ENCODE data around the gene ARHGEF1. TPM values are rescaled to one million over a fixed set of nuclear protein-coding genes. Genes with fewer than 3 reads are reported as not detected.
A peak's percentile ranks its signal among the peaks of the same experiment; 100 is the strongest.
"Not testable (repeated sequence)": the region's sequence is repeated elsewhere in the genome, so short reads cannot be mapped to it uniquely, and the experiment has no call there.

Gene ARHGEF1
- polyA plus RNA-seq, 4 donors = 49.7 to 120 (median 86.7) TPM

DNA sequence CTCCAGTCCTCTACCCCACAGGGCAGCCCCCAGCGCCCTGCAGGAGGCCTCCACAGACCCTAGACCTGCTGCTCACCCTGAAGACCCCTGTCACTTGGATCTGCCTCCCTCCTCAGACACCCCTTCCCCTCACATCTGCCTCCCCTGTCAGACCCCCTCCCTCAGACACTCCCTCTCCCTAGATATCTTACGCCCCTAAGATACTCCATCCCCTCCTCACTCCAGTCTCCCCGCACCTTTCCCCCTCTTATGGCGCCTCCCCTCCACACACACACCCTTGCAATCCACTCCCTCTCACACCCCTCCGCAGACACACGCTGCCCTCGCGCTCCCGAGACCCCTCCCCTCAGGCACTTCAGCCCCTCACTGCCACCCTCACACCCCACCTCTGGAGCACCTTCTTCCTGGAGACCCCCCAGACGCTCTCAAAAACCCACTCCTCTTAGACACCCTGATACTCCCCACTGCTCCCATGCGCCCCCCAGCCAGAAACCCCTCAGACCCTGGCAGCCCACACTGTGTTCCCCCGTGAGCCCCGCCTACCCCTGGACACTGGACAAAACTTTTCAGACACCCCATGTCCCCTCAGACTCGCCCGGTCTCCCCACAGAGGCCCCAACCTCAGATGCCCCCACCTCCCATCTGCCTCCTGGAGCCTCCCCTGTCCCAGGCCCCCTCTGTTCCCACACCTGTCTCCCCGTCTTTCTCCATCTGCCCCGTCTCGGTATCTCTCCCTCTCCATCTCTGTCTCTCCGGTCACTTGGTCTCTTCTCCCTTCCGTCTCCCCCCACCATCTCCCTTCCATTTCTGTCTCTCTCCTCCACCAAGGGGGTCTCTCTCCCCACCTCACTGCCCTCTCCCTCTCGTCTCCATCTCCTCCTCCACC lies 30.8 kb downstream of the ARHGEF1 start:
- Histone ChIP-seq H3K4me1 (ENCODE audit: control insufficient read depth in 3 of 3, insufficient read depth in 2 of 3, low read depth in 1 of 3, low read length in 2 of 3) (no peaks in the 10 kb centered on the region), H3K9me3 (ENCODE audit: control insufficient read depth in 2 of 2, insufficient read depth in 1 of 2, low read depth in 1 of 2, low read length in 1 of 2) (no peaks in the 10 kb centered on the region), H3K27me3 (ENCODE audit: control insufficient read depth in 3 of 3, insufficient read depth in 3 of 3, low read length in 3 of 3) (peaks cover 18 to 78% (median 41%) of the 10 kb centered on the region in 3 donors), H3K4me3 (ENCODE audit: low read depth in 1 of 3, low read length in 3 of 3) (no peak overlapping the region), H3K36me3 (ENCODE audit: control insufficient read depth in 3 of 3, insufficient read depth in 2 of 3, low read depth in 1 of 3, low read length in 3 of 3) (peaks cover 0 to 8% (median 0%) of the 10 kb centered on the region in 3 donors), H3K27ac (ENCODE audit: low read depth in 1 of 3, low read length in 2 of 3) (no peak overlapping the region)
- DNase-seq = no peak
- WGBS, 3 donors = 7 to 9% (median 8%) methylated on average over 21 of the region's 21 CpGs
- no peak for FAIRE-seq

DNA sequence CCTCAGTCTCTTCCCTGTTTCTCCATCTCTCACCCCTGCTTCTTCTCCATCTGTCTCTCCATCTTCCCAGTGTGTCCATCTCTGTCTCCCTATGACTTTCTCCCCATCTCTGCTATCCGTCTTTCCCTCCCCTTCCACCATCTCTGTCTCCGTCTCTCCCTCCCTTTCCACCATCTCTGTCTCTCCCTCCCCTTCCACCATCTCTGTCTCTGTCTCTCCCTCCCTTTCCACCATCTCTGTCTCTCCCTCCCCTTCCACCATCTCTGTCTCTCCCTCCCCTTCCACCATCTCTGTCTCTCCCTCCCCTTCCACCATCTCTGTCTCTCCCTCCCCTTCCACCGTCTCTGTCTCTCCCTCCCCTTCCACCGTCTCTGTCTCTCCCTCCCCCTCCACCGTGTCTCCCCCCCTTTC lies 31.4 kb downstream of the ARHGEF1 start:
- FAIRE-seq = not testable (repeated sequence)

DNA sequence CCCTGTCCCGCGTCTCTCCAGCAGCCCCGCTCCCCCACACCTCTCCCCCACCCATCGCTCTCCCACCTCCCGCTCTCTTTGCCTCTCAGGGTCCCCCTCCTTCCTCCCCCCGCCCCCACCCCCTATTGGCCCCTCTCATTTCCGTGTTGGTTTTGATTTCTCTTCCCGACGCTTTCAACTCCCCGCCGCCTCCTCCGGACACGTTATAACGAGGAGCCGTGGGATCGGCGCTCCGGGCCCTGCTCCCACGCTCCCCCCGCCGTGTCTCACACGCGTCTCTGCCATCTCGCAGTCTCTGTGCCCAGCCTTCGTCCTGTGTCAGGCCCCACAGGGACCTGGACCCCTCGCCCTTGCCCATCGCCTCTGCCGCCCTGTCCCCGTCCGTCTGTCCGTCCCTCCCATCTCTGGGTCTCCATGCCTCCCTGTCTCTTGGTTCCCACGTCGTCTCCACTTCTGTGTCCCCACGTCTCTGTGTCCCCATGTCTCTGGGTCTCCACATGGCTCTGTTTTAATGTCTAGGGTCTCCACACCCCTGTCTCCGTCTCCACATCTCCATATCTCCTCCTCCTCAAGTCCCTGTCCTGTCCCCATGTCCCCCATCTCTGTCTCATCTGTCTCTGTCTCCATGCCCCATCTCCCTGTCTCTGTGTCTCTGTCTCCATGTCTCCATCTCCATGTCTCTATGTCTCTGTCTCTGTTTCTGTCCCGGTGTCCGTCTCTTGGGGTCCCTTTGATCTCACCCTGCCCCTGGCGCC lies 32.2 kb downstream of the ARHGEF1 start:
- H3K4me3 ChIP-seq (ENCODE audit: low read depth in 1 of 3, low read length in 3 of 3) = peak overlapping the region in 1 of 3 donors; percentile 29
- no peaks in the 10 kb centered on the region for H3K4me1 ChIP-seq (ENCODE audit: control insufficient read depth in 3 of 3, insufficient read depth in 2 of 3, low read depth in 1 of 3, low read length in 2 of 3)
- no peaks in the 10 kb centered on the region for H3K36me3 ChIP-seq (ENCODE audit: control insufficient read depth in 3 of 3, insufficient read depth in 2 of 3, low read depth in 1 of 3, low read length in 3 of 3)
- H3K27ac ChIP-seq (ENCODE audit: low read depth in 1 of 3, low read length in 2 of 3) = no peak overlapping the region
- no peak for FAIRE-seq
- H3K9me3 ChIP-seq (ENCODE audit: control insufficient read depth in 2 of 2, insufficient read depth in 1 of 2, low read depth in 1 of 2, low read length in 1 of 2) = no peaks in the 10 kb centered on the region
- whole genome bisulfite sequencing, 3 donors = 3 to 5% (median 5%) methylated on average over 35 to 38 of the region's 38 CpGs
- no peak for DNase-seq
- peaks cover 18 to 88% (median 41%) of the 10 kb centered on the region in 3 donors for H3K27me3 ChIP-seq (ENCODE audit: control insufficient read depth in 3 of 3, insufficient read depth in 3 of 3, low read length in 3 of 3)

More for the DNA sequence above, 31.4 kb downstream of the ARHGEF1 start:
- not testable (repeated sequence) for H3K27ac ChIP-seq (ENCODE audit: low read depth in 1 of 3, low read length in 2 of 3); H3K9me3 ChIP-seq (ENCODE audit: control insufficient read depth in 2 of 2, insufficient read depth in 1 of 2, low read depth in 1 of 2, low read length in 1 of 2); DNase-seq; H3K4me3 ChIP-seq (ENCODE audit: low read depth in 1 of 3, low read length in 3 of 3); H3K36me3 ChIP-seq (ENCODE audit: control insufficient read depth in 3 of 3, insufficient read depth in 2 of 3, low read depth in 1 of 3, low read length in 3 of 3); H3K4me1 ChIP-seq (ENCODE audit: control insufficient read depth in 3 of 3, insufficient read depth in 2 of 3, low read depth in 1 of 3, low read length in 2 of 3)
- H3K27me3 ChIP-seq (ENCODE audit: control insufficient read depth in 3 of 3, insufficient read depth in 3 of 3, low read length in 3 of 3) = peaks cover 18 to 82% (median 41%) of the 10 kb centered on the region in 3 donors
- WGBS, 3 donors = 1 to 4% (median 2%) methylated on average over 5 of the region's 5 CpGs

DNA sequence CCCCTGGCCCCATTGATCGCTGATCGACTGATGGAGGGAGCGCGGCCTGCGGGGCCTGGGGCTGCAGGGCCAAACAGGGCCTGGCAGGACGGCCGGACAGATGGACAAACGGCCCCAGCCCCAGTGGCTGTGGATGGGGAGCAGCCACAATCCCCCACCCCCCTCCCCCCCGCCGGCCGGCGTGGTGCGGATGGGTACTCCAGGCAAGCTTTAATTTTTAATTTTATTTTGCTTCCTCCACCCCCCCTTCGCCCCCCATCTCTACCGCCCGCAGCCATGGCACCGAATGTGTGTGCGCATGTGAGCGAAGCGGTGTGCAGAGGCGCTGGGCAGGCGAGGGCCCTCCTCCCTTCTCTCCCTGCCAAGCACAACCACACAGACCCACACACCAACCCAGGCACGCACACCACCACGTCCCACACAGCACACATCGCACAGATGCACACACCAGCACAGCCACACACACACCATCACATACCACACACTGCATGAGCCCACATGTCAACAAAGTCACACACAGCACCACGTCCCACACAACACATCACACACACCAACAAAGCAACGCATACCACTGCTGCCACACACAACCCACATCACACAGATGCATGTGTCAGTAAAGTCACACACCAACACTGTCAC lies 32.9 kb downstream of the ARHGEF1 start:
- no peaks in the 10 kb centered on the region for H3K9me3 ChIP-seq (ENCODE audit: control insufficient read depth in 2 of 2, insufficient read depth in 1 of 2, low read depth in 1 of 2, low read length in 1 of 2)
- no peaks in the 10 kb centered on the region for H3K4me1 ChIP-seq (ENCODE audit: control insufficient read depth in 3 of 3, insufficient read depth in 2 of 3, low read depth in 1 of 3, low read length in 2 of 3)
- WGBS, 3 donors = 25 to 34% (median 31%) methylated on average over 22 to 27 of the region's 27 CpGs
- no peaks in the 10 kb centered on the region for H3K36me3 ChIP-seq (ENCODE audit: control insufficient read depth in 3 of 3, insufficient read depth in 2 of 3, low read depth in 1 of 3, low read length in 3 of 3)
- no peak for DNase-seq
- FAIRE-seq = no peak
- H3K4me3 ChIP-seq (ENCODE audit: low read depth in 1 of 3, low read length in 3 of 3) = no peak overlapping the region
- no peak overlapping the region for H3K27ac ChIP-seq (ENCODE audit: low read depth in 1 of 3, low read length in 2 of 3)
- H3K27me3 ChIP-seq (ENCODE audit: control insufficient read depth in 3 of 3, insufficient read depth in 3 of 3, low read length in 3 of 3) = peaks cover 18 to 89% (median 41%) of the 10 kb centered on the region in 3 donors

DNA sequence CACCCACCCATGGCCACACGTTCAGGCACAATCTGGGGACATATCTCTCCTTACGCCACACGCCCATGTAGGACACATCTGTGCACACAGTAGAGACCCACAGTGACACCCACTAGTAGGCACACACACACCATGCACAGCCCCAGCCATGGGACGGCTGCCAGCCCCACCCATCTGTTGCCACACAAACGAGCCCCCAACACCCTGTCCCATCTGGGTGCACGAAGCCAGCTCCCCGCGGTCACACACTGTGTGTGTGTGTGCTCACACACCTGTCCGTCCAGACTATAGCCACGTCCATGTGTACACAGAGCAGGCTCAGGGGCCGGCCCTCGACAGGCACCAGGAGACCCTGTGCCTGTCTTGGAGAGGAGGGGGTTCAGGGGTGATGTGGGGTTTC lies 34.7 kb downstream of the ARHGEF1 start:
- Histone ChIP-seq H3K4me3 (ENCODE audit: low read depth in 1 of 3, low read length in 3 of 3) (no peak overlapping the region), H3K27me3 (ENCODE audit: control insufficient read depth in 3 of 3, insufficient read depth in 3 of 3, low read length in 3 of 3) (peaks cover 14 to 89% (median 44%) of the 10 kb centered on the region in 3 donors), H3K9me3 (ENCODE audit: control insufficient read depth in 2 of 2, insufficient read depth in 1 of 2, low read depth in 1 of 2, low read length in 1 of 2) (no peaks in the 10 kb centered on the region), H3K27ac (ENCODE audit: low read depth in 1 of 3, low read length in 2 of 3) (no peak overlapping the region), H3K36me3 (ENCODE audit: control insufficient read depth in 3 of 3, insufficient read depth in 2 of 3, low read depth in 1 of 3, low read length in 3 of 3) (no peaks in the 10 kb centered on the region), H3K4me1 (ENCODE audit: control insufficient read depth in 3 of 3, insufficient read depth in 2 of 3, low read depth in 1 of 3, low read length in 2 of 3) (no peaks in the 10 kb centered on the region)
- WGBS, 3 donors = 41 to 53% (median 42%) methylated on average over 12 of the region's 12 CpGs
- no peak for DNase-seq
- no peak for FAIRE-seq

DNA sequence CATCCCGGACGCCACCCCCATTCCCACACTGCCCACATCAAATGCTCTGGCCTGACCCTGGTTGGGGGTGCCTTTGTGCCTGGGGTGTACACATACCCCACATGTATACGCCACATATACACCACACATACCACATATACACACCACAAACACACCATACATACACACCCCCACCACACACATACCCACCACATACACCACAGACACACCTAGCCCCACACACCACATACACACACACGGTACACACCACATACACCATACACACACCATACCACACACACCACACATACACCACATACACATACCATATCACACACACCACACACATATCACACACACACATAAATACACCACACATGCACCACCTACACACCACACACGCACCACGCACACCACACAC lies 35.1 kb downstream of the ARHGEF1 start:
- no peaks in the 10 kb centered on the region for H3K4me1 ChIP-seq (ENCODE audit: control insufficient read depth in 3 of 3, insufficient read depth in 2 of 3, low read depth in 1 of 3, low read length in 2 of 3)
- H3K27ac ChIP-seq (ENCODE audit: low read depth in 1 of 3, low read length in 2 of 3) = no peak overlapping the region
- DNase-seq (no peak), FAIRE-seq (no peak)
- no peaks in the 10 kb centered on the region for H3K9me3 ChIP-seq (ENCODE audit: control insufficient read depth in 2 of 2, insufficient read depth in 1 of 2, low read depth in 1 of 2, low read length in 1 of 2)
- H3K36me3 ChIP-seq (ENCODE audit: control insufficient read depth in 3 of 3, insufficient read depth in 2 of 3, low read depth in 1 of 3, low read length in 3 of 3) = no peaks in the 10 kb centered on the region
- peaks cover 14 to 89% (median 46%) of the 10 kb centered on the region in 3 donors for H3K27me3 ChIP-seq (ENCODE audit: control insufficient read depth in 3 of 3, insufficient read depth in 3 of 3, low read length in 3 of 3)
- WGBS, 3 donors = 77 to 79% (median 78%) methylated on average over 6 of the region's 6 CpGs
- no peak overlapping the region for H3K4me3 ChIP-seq (ENCODE audit: low read depth in 1 of 3, low read length in 3 of 3)

DNA sequence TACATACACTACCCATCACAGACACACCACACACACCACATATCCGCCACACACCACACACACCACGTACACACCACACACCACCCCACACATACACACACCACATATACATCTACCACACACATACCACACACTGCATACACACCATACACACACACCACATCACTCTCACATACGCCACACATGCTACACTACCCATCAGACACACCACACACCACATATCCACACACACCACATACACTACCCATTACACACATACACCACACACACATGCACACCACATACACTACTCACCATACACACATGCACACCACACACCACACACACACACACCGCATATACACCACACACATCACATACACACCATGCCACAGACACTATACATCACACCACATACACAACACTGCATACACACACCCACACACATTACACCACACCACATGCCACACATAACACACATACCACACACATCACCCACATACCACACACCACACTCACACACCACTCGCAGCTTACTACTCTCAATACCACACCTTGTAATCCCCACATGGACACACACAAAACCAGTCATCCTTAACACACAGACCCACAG lies 35.8 kb downstream of the ARHGEF1 start:
- Histone ChIP-seq H3K4me3 (ENCODE audit: low read depth in 1 of 3, low read length in 3 of 3) (no peak overlapping the region), H3K4me1 (ENCODE audit: control insufficient read depth in 3 of 3, insufficient read depth in 2 of 3, low read depth in 1 of 3, low read length in 2 of 3) (no peaks in the 10 kb centered on the region), H3K36me3 (ENCODE audit: control insufficient read depth in 3 of 3, insufficient read depth in 2 of 3, low read depth in 1 of 3, low read length in 3 of 3) (no peaks in the 10 kb centered on the region), H3K27ac (ENCODE audit: low read depth in 1 of 3, low read length in 2 of 3) (no peak overlapping the region), H3K27me3 (ENCODE audit: control insufficient read depth in 3 of 3, insufficient read depth in 3 of 3, low read length in 3 of 3) (peaks cover 11 to 86% (median 41%) of the 10 kb centered on the region in 3 donors), H3K9me3 (ENCODE audit: control insufficient read depth in 2 of 2, insufficient read depth in 1 of 2, low read depth in 1 of 2, low read length in 1 of 2) (no peaks in the 10 kb centered on the region)
- 84 to 91% (median 91%) methylated on average over 5 of the region's 5 CpGs for WGBS, 3 donors
- no peak for DNase-seq
- FAIRE-seq = no peak
